HepG2 (cell line): ENCODE results near the gene TBX6. TPM values are rescaled to one million over a fixed set of nuclear protein-coding genes. Genes with fewer than 3 reads are reported as not detected.

Experiments used
- CHD4 ChIP-seq: fragments of 200-600 bp; sonication (generic); IDR thresholded peaks from 2 replicates; pipeline ENCODE4 v1.7.0; 2017; ENCODE audit warnings: mild to moderate bottlenecking, low read length, borderline replicate concordance
- FLYWCH1 ChIP-seq: sonication (generic); formaldehyde crosslinking; IDR thresholded peaks from 2 replicates; pipeline ENCODE4 v1.8.1; 2023; ENCODE audit warnings: mild to moderate bottlenecking, missing genetic modification reagents
- MED13 ChIP-seq: sonication (generic); formaldehyde crosslinking; IDR thresholded peaks from 2 replicates; pipeline ENCODE4 v1.5.0; 2020; ENCODE audit warnings: missing genetic modification reagents
- NR3C1 ChIP-seq: sonication (generic); formaldehyde crosslinking; IDR thresholded peaks from 2 replicates; pipeline ENCODE4 v1.4.0; 2020; ENCODE audit warnings: missing genetic modification reagents
- PATZ1 ChIP-seq: sonication (generic); formaldehyde crosslinking; IDR thresholded peaks from 2 replicates; pipeline ENCODE4 v1.4.0; 2020; ENCODE audit warnings: missing genetic modification reagents
- PHB2 ChIP-seq: fragments of 450-650 bp; IDR thresholded peaks from 2 replicates; pipeline ENCODE4 v1.6.1; 2018; ENCODE audit not compliant: partially characterized antibody
- POLR2G ChIP-seq: fragments of 200-400 bp; formaldehyde crosslinking; IDR thresholded peaks from 2 replicates; pipeline ENCODE4 v1.6.1; 2018; ENCODE audit warnings: mild to moderate bottlenecking, low read depth, low read length, moderate library complexity
- SMAD1 ChIP-seq: sonication (generic); formaldehyde crosslinking; IDR thresholded peaks from 2 replicates; pipeline ENCODE4 v1.4.0; 2020; ENCODE audit warnings: missing genetic modification reagents, low read depth, mild to moderate bottlenecking, borderline replicate concordance
- SP4 ChIP-seq: sonication (generic); formaldehyde crosslinking; IDR thresholded peaks from 2 replicates; pipeline ENCODE4 v1.8.1; 2023; ENCODE audit warnings: mild to moderate bottlenecking, missing genetic modification reagents
- STAG1 ChIP-seq: sonication (generic); formaldehyde crosslinking; IDR thresholded peaks from 2 replicates; pipeline ENCODE4 v1.4.0; 2020; ENCODE audit warnings: missing genetic modification reagents
- TMF1 ChIP-seq: sonication (generic); formaldehyde crosslinking; IDR thresholded peaks from 2 replicates; pipeline ENCODE4 v1.8.1; 2022; ENCODE audit warnings: low read depth, missing genetic modification reagents
- ZKSCAN8 ChIP-seq: IDR thresholded peaks from 2 replicates; pipeline ENCODE4 v1.6.1; 2016; ENCODE audit warnings: borderline replicate concordance, missing genetic modification reagents, missing compliant biosample characterization
- ZNF3 ChIP-seq: IDR thresholded peaks from 2 replicates; pipeline ENCODE4 v1.7.0; 2017; ENCODE audit warnings: inconsistent platforms
- ZNF570 ChIP-seq: sonication (generic); formaldehyde crosslinking; IDR thresholded peaks from 2 replicates; pipeline ENCODE4 v1.4.0; 2020; ENCODE audit warnings: mild to moderate bottlenecking, missing genetic modification reagents, borderline replicate concordance
- ZNF646 ChIP-seq: sonication (generic); formaldehyde crosslinking; IDR thresholded peaks from 2 replicates; pipeline ENCODE4 v1.9.0; 2021; ENCODE audit warnings: mild to moderate bottlenecking, missing genetic modification reagents
- ZNF660 ChIP-seq: sonication (generic); formaldehyde crosslinking; IDR thresholded peaks from 2 replicates; pipeline ENCODE4 v1.5.1; 2020; ENCODE audit warnings: mild to moderate bottlenecking, low read depth, missing genetic modification reagents, borderline replicate concordance
- ZNF816 ChIP-seq: sonication (generic); formaldehyde crosslinking; IDR thresholded peaks from 2 replicates; pipeline ENCODE4 v1.8.0; 2022; ENCODE audit warnings: missing genetic modification reagents, mild to moderate bottlenecking, borderline replicate concordance
- ZNF879 ChIP-seq: sonication (generic); formaldehyde crosslinking; IDR thresholded peaks from 2 replicates; pipeline ENCODE4 v1.8.1; 2023; ENCODE audit warnings: missing genetic modification reagents
- ZSCAN9 ChIP-seq: IDR thresholded peaks from 2 replicates; pipeline ENCODE4 v1.6.1; 2016; ENCODE audit warnings: borderline replicate concordance
- ZZZ3 ChIP-seq: sonication (generic); formaldehyde crosslinking; IDR thresholded peaks from 2 replicates; pipeline ENCODE4 v1.4.0; 2020; ENCODE audit warnings: missing genetic modification reagents, mild to moderate bottlenecking, borderline replicate concordance
- polyA plus RNA-seq, 8 experiments: library from polyadenylated mRNA; depleted of rRNA in 3 of 8; stranded (reverse) in 7 of 8; unstranded in 1 of 8; fragments of >200 nt; fragmentation: Illumina TruSeq in 4 of 8; extraction: Trizol in 4 of 8; gene quantifications; 2 replicates each; pipeline versions ENCODE4 v1.2.1 to v1.2.3, GENCODE V29; 2011 to 2016; ENCODE audit warnings: low read depth in 4 of 8, missing spikeins in 1 of 8, mixed read lengths in 1 of 8; ENCODE audit not compliant: insufficient read depth in 1 of 8
- total RNA-seq, 5 experiments: library from RNA; depleted of rRNA; stranded (reverse); fragments of >200 nt; fragmentation: Illumina TruSeq; extraction: Trizol; gene quantifications; 2 replicates each; pipeline ENCODE4 v1.2.3, GENCODE V29; 2016; ENCODE audit warnings: low read depth in 1 of 5
- TF ChIP-seq, protein P1 (sequence below): sonication (generic); formaldehyde crosslinking; IDR thresholded peaks from 2 replicates; pipeline ENCODE4 v1.5.0; 2020; ENCODE audit warnings: mild to moderate bottlenecking, missing genetic modification reagents

The TBX6 gene
- total and polyA plus RNA-seq, 2 of the 13 experiments (the other 11 are each of a cell fraction or from before 2014, with no cell fraction given) = 0.24 to 0.42 TPM

DNA sequence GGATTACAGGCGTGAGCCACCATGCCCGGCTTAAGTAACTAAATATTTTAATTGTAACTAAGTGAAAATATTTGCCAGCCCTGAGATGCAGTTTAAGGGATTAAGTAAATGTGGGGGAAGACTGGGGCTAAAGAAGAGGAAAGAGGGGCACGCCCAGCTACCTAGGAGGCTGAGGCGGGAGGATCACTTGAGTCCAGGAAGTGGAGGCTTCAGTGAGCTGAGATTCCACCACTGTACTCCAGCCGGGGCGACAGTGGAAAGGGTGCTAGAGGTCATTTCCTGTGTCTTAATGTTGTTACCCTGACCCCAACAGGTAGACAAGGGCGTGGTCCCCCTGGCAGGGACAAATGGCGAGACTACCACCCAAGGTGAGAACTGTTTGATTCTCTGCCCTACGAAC lies 23.4 kb downstream of the TBX6 start (continued):
- no peak for TF ChIP-seq STAG1 (CRISPR knock-in tag)
- TF ChIP-seq SMAD1 (CRISPR knock-in tag) = 0 out of 2 replicates have a peak, but pooled peaks have one; percentile 51
- no peak for TF ChIP-seq TMF1 (CRISPR knock-in tag)
- TF ChIP-seq ZNF646 = no peak
- no peak for TF ChIP-seq POLR2G
- no peak for TF ChIP-seq ZNF879 (CRISPR knock-in tag)
- no peak for TF ChIP-seq PATZ1 (CRISPR knock-in tag)
- no peak for TF ChIP-seq ZNF660 (CRISPR knock-in tag)
- no peak for TF ChIP-seq NR3C1
- no peak for TF ChIP-seq ZNF3
- TF ChIP-seq, protein P1, sequence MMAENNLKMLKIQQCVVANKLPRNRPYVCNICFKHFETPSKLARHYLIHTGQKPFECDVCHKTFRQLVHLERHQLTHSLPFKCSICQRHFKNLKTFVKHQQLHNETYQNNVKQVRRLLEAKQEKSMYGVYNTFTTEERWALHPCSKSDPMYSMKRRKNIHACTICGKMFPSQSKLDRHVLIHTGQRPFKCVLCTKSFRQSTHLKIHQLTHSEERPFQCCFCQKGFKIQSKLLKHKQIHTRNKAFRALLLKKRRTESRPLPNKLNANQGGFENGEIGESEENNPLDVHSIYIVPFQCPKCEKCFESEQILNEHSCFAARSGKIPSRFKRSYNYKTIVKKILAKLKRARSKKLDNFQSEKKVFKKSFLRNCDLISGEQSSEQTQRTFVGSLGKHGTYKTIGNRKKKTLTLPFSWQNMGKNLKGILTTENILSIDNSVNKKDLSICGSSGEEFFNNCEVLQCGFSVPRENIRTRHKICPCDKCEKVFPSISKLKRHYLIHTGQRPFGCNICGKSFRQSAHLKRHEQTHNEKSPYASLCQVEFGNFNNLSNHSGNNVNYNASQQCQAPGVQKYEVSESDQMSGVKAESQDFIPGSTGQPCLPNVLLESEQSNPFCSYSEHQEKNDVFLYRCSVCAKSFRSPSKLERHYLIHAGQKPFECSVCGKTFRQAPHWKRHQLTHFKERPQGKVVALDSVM (CRISPR knock-in tag) = peak; percentile 85
- no peak for TF ChIP-seq FLYWCH1 (CRISPR knock-in tag)
- no peak for TF ChIP-seq ZNF570 (CRISPR knock-in tag)
- no peak for TF ChIP-seq CHD4
- TF ChIP-seq ZSCAN9 (CRISPR knock-in tag) = no peak
- 0 out of 2 replicates have a peak, but pooled peaks have one; percentile 10 for TF ChIP-seq SP4 (CRISPR knock-in tag)
- no peak for TF ChIP-seq ZKSCAN8 (CRISPR knock-in tag)
- no peak for TF ChIP-seq PHB2
- no peak for TF ChIP-seq ZNF816 (CRISPR knock-in tag)
- TF ChIP-seq ZZZ3 = no peak
- TF ChIP-seq MED13 = no peak
